Measurements from ENCODE around the gene BMP2. TPM values are rescaled to one million over a fixed set of nuclear protein-coding genes. Genes with fewer than 3 reads are reported as not detected.

Gene BMP2
- total and polyA plus RNA-seq, 2 donors (not counting 1 experiment from before 2014, with no cell fraction given): not detected

DNA sequence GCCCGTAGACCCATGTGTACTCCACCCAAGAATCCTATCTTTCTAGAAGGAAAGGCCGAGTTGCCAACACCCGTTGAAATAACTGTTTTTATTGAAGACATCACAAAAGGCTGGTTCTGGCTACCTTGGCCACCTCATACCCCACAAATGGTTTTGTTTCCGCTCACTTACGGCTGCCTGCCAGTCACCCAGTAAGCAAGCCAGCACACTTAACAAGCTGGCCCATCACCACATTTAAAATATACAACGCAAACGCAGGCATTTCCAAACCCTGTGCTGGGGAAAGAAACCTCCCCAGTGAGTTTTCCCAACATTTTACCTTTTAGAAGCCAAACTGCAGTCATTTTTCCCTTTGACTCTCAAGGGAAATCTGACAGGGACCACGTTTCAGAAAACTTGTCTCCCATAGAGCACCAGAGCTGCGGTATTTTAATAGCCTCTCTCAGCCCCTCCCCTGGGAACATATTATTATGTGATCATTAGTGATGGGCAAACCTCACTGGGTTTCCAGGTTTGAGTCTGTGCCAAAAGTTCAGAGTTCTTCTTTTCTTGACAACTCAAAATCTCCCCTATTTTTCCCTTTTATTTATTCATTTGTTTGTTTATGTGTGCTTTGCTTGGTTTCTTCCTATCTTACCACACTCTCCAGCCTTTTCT is 36.7 kb upstream of the BMP2 start:
- Histone ChIP-seq H3K4me1 (ENCODE audit: control insufficient read depth in 2 of 2, insufficient read depth in 2 of 2, low read length in 2 of 2) (no peaks in the 10 kb centered on the region), H3K27me3 (replicated peaks in 1 of 4; ENCODE audit: control extremely low read depth in 1 of 4, control insufficient read depth in 3 of 4, insufficient read depth in 4 of 4, low read length in 3 of 4) (no peaks in the 10 kb centered on the region), H2AFZ (ENCODE audit: insufficient read depth, low read depth, low read length, poor library complexity, severe bottlenecking) (no peak overlapping the region), H3K4me2 (replicated peaks; ENCODE audit: low read depth, low read length, poor library complexity, severe bottlenecking) (no peak overlapping the region), H3K36me3 (replicated peaks in 1 of 2; ENCODE audit: control extremely low read depth in 1 of 2, control insufficient read depth in 1 of 2, extremely low read depth in 1 of 2, insufficient read depth in 2 of 2, low read length in 1 of 2) (no peaks in the 10 kb centered on the region), H3K79me2 (ENCODE audit: control insufficient read depth, insufficient read depth, low read length) (no peaks in the 10 kb centered on the region), H3K9ac (ENCODE audit: low read length) (no peak overlapping the region), H3K27ac (ENCODE audit: low read length in 2 of 2) (no peak overlapping the region), H3K4me3 (ENCODE audit: control extremely low read depth in 1 of 5, extremely low read depth in 1 of 5, insufficient read depth in 1 of 5, low read depth in 2 of 5, low read length in 4 of 5) (no peak overlapping the region), H3K9me3 (ENCODE audit: control extremely low read depth in 1 of 3, control insufficient read depth in 2 of 3, insufficient read depth in 1 of 3, low read length in 2 of 3) (no peaks in the 10 kb centered on the region), H4K20me1 (ENCODE audit: control insufficient read depth, insufficient read depth, low read length, poor library complexity, severe bottlenecking) (no peaks in the 10 kb centered on the region)
- no peak for DNase-seq
- POLR2A ChIA-PET: no interaction called here
- Mint-ChIP-seq H3K4me1 (no peaks in the 10 kb centered on the region), H3K9me3 (ENCODE audit: insufficient read depth) (no peaks in the 10 kb centered on the region), H3K27me3 (no peaks in the 10 kb centered on the region), H3K27ac (no peak overlapping the region), H3K4me3 (no peak overlapping the region)
- intact Hi-C loops (cut with micrococcal nuclease): no loop called here
- ATAC-seq (ENCODE audit: low read depth): no peak
- WGBS (ENCODE audit: insufficient coverage): 81% methylated on average over 7 of the region's 9 CpGs
- TF ChIP-seq EZH2 (IDR thresholded peaks at IDR 0.05; ENCODE audit: borderline replicate concordance, insufficient read depth, low read depth, low read length, poor library complexity, severe bottlenecking): no peak
- TF ChIP-seq, protein P1, sequence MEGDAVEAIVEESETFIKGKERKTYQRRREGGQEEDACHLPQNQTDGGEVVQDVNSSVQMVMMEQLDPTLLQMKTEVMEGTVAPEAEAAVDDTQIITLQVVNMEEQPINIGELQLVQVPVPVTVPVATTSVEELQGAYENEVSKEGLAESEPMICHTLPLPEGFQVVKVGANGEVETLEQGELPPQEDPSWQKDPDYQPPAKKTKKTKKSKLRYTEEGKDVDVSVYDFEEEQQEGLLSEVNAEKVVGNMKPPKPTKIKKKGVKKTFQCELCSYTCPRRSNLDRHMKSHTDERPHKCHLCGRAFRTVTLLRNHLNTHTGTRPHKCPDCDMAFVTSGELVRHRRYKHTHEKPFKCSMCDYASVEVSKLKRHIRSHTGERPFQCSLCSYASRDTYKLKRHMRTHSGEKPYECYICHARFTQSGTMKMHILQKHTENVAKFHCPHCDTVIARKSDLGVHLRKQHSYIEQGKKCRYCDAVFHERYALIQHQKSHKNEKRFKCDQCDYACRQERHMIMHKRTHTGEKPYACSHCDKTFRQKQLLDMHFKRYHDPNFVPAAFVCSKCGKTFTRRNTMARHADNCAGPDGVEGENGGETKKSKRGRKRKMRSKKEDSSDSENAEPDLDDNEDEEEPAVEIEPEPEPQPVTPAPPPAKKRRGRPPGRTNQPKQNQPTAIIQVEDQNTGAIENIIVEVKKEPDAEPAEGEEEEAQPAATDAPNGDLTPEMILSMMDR (IDR thresholded peaks at IDR 0.05): no peak
- CTCF ChIA-PET: no interaction called here

DNA sequence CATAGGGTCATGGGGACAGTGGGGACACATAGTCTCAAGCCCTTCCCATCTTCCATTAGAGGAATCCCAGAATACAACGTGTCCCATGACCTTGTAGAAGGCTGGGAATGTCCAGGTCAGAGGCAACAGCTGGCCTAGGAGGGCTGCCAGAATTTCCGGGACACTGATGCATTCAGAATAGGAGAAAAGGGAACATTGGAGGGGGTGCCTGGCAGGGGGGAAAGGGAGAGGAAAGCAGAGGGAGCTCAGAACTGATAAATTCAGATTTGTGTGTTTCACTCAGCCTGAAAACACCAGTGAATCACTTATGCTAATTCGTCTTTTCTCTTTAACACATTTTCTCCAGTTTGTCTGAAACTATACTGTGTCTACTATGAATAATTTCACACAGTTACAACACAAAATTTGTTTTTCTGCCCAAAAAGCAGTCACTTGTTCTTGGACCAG is 35.5 kb upstream of the BMP2 start:
- no peak overlapping the region for H3K4me3 Mint-ChIP-seq
- WGBS (ENCODE audit: insufficient coverage): 80% methylated on average over 1 of the region's 3 CpGs
- intact Hi-C loops (cut with micrococcal nuclease): no loop called here

More for the DNA sequence above, 35.5 kb upstream of the BMP2 start:
- no peaks in the 10 kb centered on the region for H3K4me1 Mint-ChIP-seq
- Histone ChIP-seq H3K79me2 (ENCODE audit: control insufficient read depth, insufficient read depth, low read length) (no peaks in the 10 kb centered on the region), H3K4me2 (replicated peaks; ENCODE audit: low read depth, low read length, poor library complexity, severe bottlenecking) (no peak overlapping the region), H3K4me3 (ENCODE audit: control extremely low read depth in 1 of 5, extremely low read depth in 1 of 5, insufficient read depth in 1 of 5, low read depth in 2 of 5, low read length in 4 of 5) (no peak overlapping the region), H2AFZ (ENCODE audit: insufficient read depth, low read depth, low read length, poor library complexity, severe bottlenecking) (no peak overlapping the region), H3K36me3 (replicated peaks in 1 of 2; ENCODE audit: control extremely low read depth in 1 of 2, control insufficient read depth in 1 of 2, extremely low read depth in 1 of 2, insufficient read depth in 2 of 2, low read length in 1 of 2) (no peaks in the 10 kb centered on the region), H3K27ac (ENCODE audit: low read length in 2 of 2) (no peak overlapping the region), H3K9ac (ENCODE audit: low read length) (no peak overlapping the region), H3K4me1 (ENCODE audit: control insufficient read depth in 2 of 2, insufficient read depth in 2 of 2, low read length in 2 of 2) (no peaks in the 10 kb centered on the region), H3K27me3 (replicated peaks in 1 of 4; ENCODE audit: control extremely low read depth in 1 of 4, control insufficient read depth in 3 of 4, insufficient read depth in 4 of 4, low read length in 3 of 4) (no peaks in the 10 kb centered on the region), H3K9me3 (ENCODE audit: control extremely low read depth in 1 of 3, control insufficient read depth in 2 of 3, insufficient read depth in 1 of 3, low read length in 2 of 3) (no peaks in the 10 kb centered on the region), H4K20me1 (ENCODE audit: control insufficient read depth, insufficient read depth, low read length, poor library complexity, severe bottlenecking) (no peaks in the 10 kb centered on the region)
- H3K27me3 Mint-ChIP-seq: no peaks in the 10 kb centered on the region
- TF ChIP-seq EZH2 (IDR thresholded peaks at IDR 0.05; ENCODE audit: borderline replicate concordance, insufficient read depth, low read depth, low read length, poor library complexity, severe bottlenecking): no peak
- TF ChIP-seq, protein P1 (IDR thresholded peaks at IDR 0.05): no peak
- H3K9me3 Mint-ChIP-seq (ENCODE audit: insufficient read depth): no peaks in the 10 kb centered on the region
- ChIA-PET POLR2A (no interaction called here), CTCF (no interaction called here)
- H3K27ac Mint-ChIP-seq: no peak overlapping the region
- DNase-seq (no peak), ATAC-seq (ENCODE audit: low read depth) (no peak)
